Measurements from ENCODE around the gene GRAMD4.
"Not testable (repeated sequence)": the region's sequence is repeated elsewhere in the genome, so short reads cannot be mapped to it uniquely, and the experiment has no call there.

- TF ChIP-seq CTCF, POLR2A (IDR thresholded peaks at IDR 0.05): not testable (repeated sequence)
Observed at GRCh38 chr22:46648225-46648820, 28.1 kb downstream of the GRAMD4 start.
